ENCODE results near the gene ME3. TPM values are rescaled to one million over a fixed set of nuclear protein-coding genes. Genes with fewer than 3 reads are reported as not detected.

Gene ME3
- total RNA-seq, 3 donors from 2014 or later (not counting 1 experiment from before 2014, with no cell fraction given), result 5.2 to 7.5 (median 6.9) TPM

DNA sequence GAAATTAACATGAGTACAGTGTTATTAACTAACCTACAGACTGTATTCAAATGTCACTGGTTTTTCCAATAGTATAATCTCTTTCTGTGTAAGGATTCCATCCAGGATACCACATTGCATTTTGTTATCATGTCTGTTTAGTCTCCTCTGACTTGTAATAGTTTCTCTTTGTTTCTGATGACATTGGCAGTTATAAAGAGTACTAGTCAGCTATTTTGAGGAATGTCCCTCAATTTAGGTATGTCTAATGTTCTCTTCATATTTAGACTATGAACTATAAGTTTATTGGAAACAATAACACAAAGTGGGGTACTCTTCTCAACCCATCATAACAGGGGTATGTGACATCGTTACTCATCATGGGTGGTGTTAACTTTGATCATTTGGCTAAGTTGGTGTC is 20.3 kb upstream of the ME3 start:
- no peaks in the 10 kb centered on the region for H3K27me3 ChIP-seq (ENCODE audit: control insufficient read depth, insufficient read depth, low read length)
- WGBS (ENCODE audit: insufficient coverage), result no CpG with 5 or more reads among the region's 1 CpG
- H3K4me3 ChIP-seq (ENCODE audit: low read length), result no peak overlapping the region
- no peak for ATAC-seq
- Mint-ChIP-seq H3K4me3 (no peak overlapping the region), H3K27me3 (ENCODE audit: low read depth in 2 of 2) (peaks cover 14 to 18% of the 10 kb centered on the region in 2 donors), H3K4me1 (no peaks in the 10 kb centered on the region), H3K36me3 (no peaks in the 10 kb centered on the region), H3K27ac (no peak overlapping the region), H3K9me3 (no peaks in the 10 kb centered on the region)
- intact Hi-C loops (cut with micrococcal nuclease), result no loop called here
- no peaks in the 10 kb centered on the region for H3K9me3 ChIP-seq (ENCODE audit: control insufficient read depth, insufficient read depth, low read length)
- H3K36me3 ChIP-seq (ENCODE audit: control insufficient read depth, insufficient read depth, low read length), result no peaks in the 10 kb centered on the region
- H3K4me1 ChIP-seq (ENCODE audit: control insufficient read depth, insufficient read depth, low read length), result no peaks in the 10 kb centered on the region
- H3K27ac ChIP-seq (ENCODE audit: low read length), result no peak overlapping the region
- DNase-seq, result no peak
- TF ChIP-seq, protein P1, sequence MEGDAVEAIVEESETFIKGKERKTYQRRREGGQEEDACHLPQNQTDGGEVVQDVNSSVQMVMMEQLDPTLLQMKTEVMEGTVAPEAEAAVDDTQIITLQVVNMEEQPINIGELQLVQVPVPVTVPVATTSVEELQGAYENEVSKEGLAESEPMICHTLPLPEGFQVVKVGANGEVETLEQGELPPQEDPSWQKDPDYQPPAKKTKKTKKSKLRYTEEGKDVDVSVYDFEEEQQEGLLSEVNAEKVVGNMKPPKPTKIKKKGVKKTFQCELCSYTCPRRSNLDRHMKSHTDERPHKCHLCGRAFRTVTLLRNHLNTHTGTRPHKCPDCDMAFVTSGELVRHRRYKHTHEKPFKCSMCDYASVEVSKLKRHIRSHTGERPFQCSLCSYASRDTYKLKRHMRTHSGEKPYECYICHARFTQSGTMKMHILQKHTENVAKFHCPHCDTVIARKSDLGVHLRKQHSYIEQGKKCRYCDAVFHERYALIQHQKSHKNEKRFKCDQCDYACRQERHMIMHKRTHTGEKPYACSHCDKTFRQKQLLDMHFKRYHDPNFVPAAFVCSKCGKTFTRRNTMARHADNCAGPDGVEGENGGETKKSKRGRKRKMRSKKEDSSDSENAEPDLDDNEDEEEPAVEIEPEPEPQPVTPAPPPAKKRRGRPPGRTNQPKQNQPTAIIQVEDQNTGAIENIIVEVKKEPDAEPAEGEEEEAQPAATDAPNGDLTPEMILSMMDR (IDR thresholded peaks at IDR 0.05), result no peak

DNA sequence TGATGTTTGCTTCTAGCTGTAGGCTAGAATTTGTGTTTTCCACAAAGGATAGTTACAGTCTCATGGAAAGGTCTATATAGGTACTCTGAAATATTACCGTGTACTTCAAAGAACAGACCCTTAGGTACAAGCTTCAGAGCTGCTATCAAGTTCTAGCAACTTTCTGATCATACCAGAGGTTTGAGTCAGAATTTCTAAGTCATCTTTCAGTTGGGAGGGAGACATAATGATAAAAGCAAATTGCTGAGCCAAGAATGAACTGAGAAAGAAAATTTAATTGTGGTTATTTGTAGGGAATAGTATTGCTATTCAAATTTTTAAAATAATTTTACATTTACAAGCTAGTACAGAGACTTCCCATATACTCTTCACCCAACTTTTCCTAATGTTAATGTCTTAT is 19.9 kb upstream of the ME3 start:
- DNase-seq (no peak), ATAC-seq (no peak)
- Histone ChIP-seq H3K4me1 (ENCODE audit: control insufficient read depth, insufficient read depth, low read length) (no peaks in the 10 kb centered on the region), H3K27me3 (ENCODE audit: control insufficient read depth, insufficient read depth, low read length) (no peaks in the 10 kb centered on the region), H3K27ac (ENCODE audit: low read length) (no peak overlapping the region), H3K36me3 (ENCODE audit: control insufficient read depth, insufficient read depth, low read length) (no peaks in the 10 kb centered on the region), H3K4me3 (ENCODE audit: low read length) (no peak overlapping the region), H3K9me3 (ENCODE audit: control insufficient read depth, insufficient read depth, low read length) (no peaks in the 10 kb centered on the region)
- no peaks in the 10 kb centered on the region for H3K36me3 Mint-ChIP-seq
- no peak overlapping the region for H3K27ac Mint-ChIP-seq
- H3K9me3 Mint-ChIP-seq, result no peaks in the 10 kb centered on the region
- intact Hi-C loops (cut with micrococcal nuclease), result no loop called here
- 100% methylated on average over 1 of the region's 1 CpG for WGBS (ENCODE audit: insufficient coverage)
- H3K4me1 Mint-ChIP-seq, result no peaks in the 10 kb centered on the region
- no peak overlapping the region for H3K4me3 Mint-ChIP-seq
- TF ChIP-seq, protein P1 (IDR thresholded peaks at IDR 0.05), result no peak
- peaks cover 14 to 18% of the 10 kb centered on the region in 2 donors for H3K27me3 Mint-ChIP-seq (ENCODE audit: low read depth in 2 of 2)

DNA sequence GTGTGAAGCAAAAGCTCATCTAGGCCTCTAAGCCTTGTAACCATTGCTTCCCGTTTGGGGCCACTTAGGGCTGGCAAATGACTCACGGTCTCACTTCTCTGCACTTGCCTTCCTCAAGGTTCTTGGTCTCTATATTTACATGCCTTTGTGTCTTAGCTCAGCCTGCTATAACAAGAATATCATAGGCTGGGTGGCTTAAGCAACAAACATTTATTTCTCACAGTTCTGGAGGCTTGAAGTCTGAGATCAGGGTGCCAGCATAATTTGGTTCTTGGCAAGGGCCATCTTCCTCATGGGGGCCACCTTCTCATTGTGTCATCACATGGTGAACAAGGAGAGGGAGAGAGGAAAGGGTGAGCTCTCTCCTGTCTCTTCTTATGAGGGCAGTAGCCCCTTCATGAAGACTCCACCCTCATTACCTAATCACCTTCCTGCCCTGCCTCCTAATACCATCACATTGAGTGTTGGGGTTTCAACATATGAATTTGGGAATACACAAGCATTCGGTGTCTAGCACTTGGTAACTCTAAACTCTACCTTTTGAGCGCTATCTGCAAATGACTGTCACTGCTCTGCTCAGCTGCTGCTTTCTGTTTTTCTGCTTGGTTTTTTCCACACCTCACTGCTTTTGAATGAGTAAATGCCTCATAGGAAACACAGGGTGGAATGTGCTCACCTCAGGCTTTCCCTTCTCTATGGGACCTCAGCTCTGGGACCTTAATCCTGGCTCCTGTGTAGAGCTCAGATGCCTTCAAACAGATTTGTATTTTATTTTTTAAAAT is 16.2 kb upstream of the ME3 start:
- DNase-seq, result no peak
- H3K27ac Mint-ChIP-seq, result no peak overlapping the region
- TF ChIP-seq, protein P1 (IDR thresholded peaks at IDR 0.05), result no peak
- H3K27me3 ChIP-seq (ENCODE audit: control insufficient read depth, insufficient read depth, low read length), result no peaks in the 10 kb centered on the region
- intact Hi-C loops (cut with micrococcal nuclease), result no loop called here
- H3K27me3 Mint-ChIP-seq (ENCODE audit: low read depth in 2 of 2), result peaks cover 8 to 18% of the 10 kb centered on the region in 2 donors
- H3K4me1 ChIP-seq (ENCODE audit: control insufficient read depth, insufficient read depth, low read length), result no peaks in the 10 kb centered on the region
- no peaks in the 10 kb centered on the region for H3K9me3 ChIP-seq (ENCODE audit: control insufficient read depth, insufficient read depth, low read length)
- ATAC-seq, result peak in 1 of 3 donors; percentile 40
- H3K4me3 Mint-ChIP-seq, result no peak overlapping the region
- H3K4me1 Mint-ChIP-seq, result no peaks in the 10 kb centered on the region
- no peak overlapping the region for H3K4me3 ChIP-seq (ENCODE audit: low read length)
- H3K36me3 Mint-ChIP-seq, result no peaks in the 10 kb centered on the region
- H3K36me3 ChIP-seq (ENCODE audit: control insufficient read depth, insufficient read depth, low read length), result no peaks in the 10 kb centered on the region
- no peak overlapping the region for H3K27ac ChIP-seq (ENCODE audit: low read length)
- no peaks in the 10 kb centered on the region for H3K9me3 Mint-ChIP-seq
- 74% methylated on average over 4 of the region's 4 CpGs for WGBS (ENCODE audit: insufficient coverage)
